HG03108 (cell line): ENCODE data around the gene SGPP1.
"Not testable (repeated sequence)": the region's sequence is repeated elsewhere in the genome, so short reads cannot be mapped to it uniquely, and the experiment has no call there.

ENCODE experiments used
- ATAC-seq: cut with Tn5 transposase; IDR thresholded peaks from one replicate; pipeline ENCODE4 v1.9.1; 2021; ENCODE audit warnings: moderate library complexity; ENCODE audit not compliant: unreplicated experiment

The SGPP1 gene

DNA sequence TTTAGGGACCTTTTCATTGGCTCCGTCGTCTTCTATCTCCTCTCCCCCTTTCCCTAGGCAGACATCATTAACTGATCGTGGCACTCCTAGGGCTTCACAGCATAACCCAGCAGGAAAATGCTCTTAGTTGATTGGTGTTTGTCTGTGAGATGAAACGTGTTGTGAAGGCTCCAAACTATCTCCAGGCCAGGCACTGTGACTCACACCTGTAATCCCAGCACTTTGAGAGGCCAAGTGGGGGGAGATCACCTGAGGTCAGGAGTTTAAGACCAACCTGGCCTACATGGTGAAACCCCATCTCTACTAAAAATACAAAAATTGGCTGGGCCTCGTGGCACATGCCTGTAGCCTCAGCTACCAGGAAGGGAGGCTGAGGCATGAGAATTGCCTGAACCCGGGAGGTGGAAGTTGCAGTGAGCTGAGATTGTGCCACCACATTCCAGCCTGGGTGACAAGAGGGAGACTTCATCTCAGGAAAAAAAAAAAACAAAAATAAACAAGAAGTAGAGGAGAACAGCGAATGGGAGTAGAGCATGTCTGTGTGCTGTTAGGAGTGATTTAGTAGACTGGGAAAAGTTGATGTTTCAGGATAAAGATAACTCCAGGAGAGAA is 53.9 kb downstream of the SGPP1 start:
- no peak for ATAC-seq

DNA sequence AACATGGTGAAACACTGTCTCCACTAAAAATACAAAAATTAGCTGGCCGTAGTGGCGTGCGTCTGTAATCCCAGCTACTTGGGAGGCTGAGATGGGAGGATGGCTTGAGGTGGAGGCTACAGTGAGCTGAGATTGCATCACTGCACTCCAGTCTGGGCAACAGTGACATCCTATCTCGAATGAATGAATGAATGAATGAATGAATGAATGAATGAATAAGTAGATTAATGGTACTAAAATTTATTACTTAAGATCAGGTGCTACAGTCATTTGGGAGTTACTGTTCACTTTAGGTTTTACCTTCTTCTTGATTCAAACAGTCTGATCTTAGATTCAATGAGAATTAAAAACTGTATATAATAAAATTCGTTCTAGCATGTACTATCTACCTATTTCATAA is 54.6 kb downstream of the SGPP1 start:
- no peak for ATAC-seq

DNA sequence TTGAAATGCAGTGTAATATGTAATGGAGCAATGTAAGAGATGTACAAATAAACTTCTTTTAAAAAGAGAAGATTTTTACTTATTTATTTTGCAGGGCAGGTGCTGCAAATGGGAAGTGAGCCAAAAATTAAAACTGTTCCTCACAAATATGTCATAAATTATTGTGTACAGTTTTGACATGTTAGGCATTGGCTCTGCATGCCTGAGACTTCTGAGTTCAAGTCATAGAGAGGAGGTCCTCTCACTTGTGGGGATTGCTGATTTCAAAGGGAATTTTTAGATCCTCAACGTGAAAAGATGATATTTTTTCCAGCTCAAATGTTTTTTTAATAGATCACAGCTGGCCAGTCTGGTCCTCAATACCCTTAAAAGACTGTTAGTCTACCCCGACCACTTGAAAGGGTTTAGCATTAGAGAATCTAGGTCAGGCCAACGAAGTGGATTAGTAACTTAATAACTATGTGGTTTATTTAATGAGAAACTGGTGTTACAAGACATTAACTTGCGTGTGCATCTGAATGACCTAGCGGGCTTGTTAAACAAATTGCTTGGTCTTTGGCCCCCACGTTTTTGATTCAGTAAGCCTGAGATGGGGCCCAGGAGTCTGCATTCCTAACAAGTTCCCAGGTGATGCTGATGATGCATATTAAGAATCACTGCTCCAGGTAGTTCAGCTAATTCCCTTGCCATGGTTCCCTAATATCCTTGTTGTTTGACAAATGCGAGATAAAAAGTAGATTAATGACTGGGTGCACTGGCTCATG is 55.3 kb downstream of the SGPP1 start:
- peak; percentile 78 for ATAC-seq

DNA sequence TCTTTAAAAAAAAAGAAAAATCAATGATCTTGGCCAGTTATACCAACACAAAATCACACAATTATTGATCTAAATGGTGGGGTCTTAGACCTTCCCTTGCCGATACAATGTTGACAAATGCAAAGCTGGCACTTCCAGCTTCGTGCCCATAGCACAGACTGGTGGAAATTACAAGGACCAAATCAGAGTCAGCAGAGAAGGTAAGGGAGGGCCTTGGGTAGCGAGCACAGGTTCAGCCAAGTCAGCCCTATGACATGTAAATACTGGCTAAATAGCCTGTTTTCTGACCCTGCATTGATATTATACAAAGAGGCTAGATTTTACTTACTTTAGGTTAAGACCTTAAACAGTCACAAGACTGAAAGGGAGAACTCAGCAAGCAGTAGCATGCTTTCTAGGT is 55.9 kb downstream of the SGPP1 start:
- no peak for ATAC-seq

DNA sequence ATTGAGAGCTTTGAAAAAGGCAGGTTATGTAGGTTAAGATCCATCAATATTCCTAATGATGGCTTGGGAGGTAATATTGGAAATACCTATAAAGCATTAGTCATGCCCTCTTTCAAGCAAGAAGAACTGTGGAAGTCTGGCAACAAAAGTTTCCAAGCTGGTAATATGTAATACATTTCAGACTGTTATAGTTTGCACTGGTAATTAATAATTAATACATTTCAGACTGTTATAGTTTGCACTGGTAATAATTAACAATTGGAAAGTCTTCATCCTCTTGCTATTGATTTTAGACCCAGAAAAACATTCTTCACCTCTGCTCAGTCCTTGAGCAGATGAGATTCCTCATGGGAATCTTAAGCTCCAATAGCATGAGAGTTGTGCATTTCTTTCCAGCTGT is 57.2 kb downstream of the SGPP1 start:
- ATAC-seq = no peak

DNA sequence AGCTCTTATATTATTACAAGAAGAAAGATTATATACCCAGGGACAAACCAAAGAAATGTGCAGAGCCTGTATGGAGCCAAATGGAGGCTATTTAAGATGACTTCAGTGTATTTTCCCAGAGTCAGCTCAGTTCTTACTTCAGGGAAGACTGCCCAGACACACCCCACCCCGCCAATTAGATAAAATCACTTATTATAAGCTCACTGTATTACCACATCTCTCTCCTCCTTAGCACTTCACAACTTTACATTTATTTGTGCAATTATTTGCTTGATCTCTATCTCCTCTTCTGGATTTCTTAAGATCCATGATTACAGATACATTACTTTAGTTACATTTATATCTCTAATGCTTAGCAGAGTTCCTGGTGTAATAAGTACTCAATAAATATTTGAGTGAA is 61.5 kb downstream of the SGPP1 start:
- no peak for ATAC-seq

DNA sequence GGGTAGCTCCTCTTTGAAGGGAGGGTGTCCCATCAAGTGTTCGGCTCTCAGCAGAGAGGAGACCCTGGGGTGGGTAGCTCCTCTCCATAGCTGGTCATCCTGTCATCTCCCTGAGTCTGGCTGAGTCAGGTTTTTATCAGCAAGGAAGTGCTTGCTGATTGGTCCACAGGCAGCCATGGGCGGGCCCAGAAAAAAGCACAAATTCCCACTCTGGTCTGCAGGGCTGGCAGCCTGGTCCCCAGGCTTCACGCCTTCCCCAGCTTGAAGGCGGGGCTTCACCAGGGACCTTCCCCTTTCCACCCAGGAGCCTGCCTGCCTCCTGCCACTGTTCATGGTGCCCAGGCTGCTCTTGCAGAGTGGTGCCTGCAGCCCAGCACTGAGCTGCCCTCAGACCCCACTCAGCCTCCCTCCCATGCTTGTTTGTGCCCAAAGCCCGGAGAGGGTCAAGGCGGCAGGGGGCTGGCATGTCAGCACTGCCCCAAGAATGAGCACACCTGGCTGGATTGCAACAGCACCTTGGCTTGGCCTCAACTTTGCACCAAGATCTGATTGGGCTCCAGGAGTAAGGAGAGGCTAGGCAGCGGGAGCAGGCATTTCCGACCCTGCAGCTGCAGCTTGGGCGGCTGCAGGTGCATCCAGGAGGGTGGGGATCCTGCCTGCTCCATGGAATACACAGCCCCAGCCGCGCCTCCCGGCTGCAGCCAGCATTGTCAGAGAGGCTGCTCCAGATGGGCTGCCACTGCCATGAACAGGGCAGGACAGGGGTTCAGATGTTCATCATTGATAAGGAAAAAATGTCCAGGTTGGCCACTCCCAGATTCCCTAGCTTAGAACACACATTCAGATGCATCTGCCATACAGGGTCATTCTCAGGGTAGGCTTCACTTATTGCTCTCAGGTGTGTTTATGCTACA is 64.2 kb downstream of the SGPP1 start:
- ATAC-seq = no peak

DNA sequence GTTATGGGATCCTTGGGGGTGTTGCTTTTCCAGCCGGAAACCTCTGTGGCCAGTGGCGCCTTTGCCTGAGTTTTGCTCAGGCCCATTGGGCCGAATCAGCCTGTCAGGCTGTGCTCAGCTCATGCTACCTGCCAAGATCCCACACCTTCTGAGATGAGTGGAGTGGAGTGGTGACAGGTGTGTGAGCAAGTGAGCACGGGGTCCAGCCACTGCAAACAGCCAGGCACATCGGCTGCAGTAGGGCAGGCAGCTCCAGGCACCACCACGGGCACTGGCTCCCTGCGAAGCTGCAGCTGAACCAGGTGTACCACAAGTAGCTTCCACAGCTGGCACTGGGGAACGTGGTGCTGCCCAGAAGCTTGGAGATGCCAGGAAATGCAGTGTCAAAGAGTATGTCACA is 65.1 kb downstream of the SGPP1 start:
- no peak for ATAC-seq

DNA sequence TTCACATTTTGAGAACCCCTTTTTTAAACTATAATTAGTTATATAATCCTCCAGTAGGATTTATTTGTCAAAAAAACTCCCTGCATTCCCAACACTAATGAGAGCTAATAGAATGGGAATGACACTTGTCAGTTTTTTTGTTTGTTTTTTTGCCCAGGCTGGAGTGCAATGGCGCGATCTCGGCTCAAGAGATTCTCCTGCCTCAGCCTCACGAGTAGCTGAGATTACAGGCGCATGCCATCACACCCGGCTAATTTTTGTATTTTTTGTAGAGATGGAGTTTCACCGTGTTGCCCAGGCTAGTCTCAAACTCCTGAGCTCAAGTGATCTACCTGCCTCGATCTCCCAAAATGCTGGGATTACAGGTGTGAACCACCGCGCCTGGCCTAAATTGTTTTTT is 66.0 kb downstream of the SGPP1 start:
- not testable (repeated sequence) for ATAC-seq

DNA sequence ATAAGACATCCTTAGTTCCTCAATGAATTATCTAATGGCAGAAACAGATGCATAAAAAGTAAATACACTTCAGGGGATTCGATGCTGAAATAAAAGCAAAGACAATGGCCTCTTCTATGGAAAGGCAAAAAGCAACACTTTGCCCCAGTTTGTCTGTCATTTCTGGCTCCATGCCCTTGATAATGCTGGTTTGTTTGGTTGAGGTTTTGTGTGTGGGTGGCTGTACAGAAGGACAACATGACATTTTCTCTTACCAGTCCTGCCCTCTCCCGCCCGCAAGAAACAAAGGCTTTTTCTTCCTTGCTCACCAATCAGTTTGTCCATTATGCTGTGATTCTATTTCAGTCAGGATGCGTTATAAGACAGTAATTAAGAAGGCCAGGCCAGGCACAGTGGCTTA is 68.1 kb downstream of the SGPP1 start:
- ATAC-seq = no peak

DNA sequence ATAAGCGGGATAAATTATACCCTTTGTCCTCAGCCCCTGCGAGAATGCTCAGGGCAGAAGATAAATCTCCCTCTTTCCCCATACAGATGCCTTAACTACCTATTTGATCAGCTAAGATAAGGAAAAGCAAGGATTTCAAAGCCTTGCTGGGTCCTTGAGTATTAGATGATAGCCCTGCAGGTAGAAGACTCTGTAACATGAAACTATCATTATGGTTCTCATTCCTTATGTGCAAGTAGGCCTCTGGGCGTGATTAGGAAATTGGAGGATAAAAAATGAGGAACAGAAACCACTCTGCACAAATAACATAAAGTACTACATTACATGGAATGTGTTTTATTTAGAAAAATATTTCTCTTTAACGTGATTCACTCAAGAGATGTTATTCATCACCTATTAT is 71.7 kb downstream of the SGPP1 start:
- ATAC-seq = no peak

DNA sequence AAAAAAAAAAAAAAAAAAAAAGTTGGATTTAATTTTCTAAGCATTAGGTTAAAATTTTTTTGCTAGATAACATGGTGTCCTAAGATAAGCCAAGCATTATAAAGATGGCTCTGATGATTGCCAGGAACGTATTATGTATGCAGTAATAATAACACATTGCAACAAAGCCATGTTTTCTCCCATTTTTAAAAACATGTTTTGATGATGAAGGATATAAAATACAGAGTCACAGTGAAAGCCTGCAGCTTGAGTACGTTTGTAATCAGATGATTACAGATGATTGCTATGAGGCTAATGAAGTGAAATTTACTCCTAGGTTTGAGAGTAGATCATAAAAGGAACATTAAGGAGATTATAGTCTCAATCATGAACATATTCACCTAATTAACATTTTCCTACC is 72.9 kb downstream of the SGPP1 start:
- ATAC-seq = no peak

DNA sequence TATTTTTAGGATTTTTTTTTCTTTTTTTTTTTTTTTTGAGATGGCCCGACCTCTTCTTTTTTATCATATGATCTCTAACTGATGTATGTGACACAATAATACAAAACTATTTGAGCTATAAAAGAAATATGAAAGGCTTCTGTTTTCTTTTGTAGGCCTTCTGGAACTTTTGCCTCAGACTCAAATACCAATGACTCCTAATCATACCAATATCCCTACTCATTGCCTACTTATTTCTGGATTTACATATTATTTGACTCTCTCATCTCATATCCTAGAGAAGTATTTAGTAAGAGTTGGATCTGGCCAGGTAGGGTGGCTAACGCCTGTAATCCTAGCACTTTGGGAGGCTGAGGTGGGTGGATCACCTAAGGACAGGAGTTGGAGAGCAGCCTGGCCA is 73.5 kb downstream of the SGPP1 start:
- no peak for ATAC-seq

DNA sequence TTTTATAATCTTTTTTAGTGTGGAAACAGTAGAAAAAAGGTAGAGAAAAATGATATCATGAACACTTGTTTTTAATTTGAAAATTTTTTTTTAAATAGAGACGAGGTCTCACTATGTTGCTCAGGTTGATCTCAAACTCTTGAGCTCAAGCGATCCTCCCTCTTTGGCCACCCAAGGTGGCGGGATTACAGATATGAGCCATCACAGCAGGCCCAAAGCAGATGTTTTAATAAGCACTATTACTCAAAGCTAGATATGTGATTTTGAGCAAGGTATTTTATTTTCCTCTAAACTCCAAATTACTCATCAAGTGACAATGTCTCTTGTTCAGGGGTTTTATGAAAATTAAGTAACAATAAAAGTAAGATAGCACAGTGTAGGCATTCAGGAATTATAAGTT is 75.5 kb downstream of the SGPP1 start:
- no peak for ATAC-seq

DNA sequence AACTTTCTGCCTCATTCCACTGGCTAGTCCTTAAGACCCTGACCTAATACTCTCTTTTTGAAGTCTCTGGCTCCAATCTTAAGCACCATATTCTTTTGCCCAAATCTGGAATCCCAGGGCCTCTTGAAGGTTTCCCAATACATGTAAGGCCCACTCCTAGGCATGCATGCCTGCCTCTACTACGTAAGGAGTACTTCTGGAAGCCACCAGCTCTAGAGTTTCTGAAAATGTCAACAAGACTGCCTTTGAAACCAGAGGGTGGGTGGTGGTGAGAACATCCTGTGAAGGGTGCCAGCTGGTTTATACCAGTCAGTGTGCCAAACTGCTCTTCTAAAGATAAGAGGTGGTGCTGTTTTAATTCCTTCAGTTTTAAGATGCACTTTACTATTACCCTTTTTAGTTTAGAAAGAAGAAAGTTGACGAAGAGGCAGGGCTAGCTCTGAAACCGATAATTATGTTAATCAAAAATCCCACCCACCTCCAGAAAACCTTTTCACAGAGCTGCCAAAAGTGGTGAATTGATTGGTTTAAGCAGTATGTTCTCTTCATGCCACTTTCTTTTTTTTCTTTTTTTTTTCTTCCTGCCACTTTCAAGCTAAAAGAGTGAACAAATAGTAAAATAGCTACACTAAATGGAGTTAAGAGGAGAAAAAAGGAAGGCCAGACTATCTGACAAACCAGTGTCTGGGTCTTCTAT is 77.5 kb downstream of the SGPP1 start:
- ATAC-seq = peak; percentile 70

DNA sequence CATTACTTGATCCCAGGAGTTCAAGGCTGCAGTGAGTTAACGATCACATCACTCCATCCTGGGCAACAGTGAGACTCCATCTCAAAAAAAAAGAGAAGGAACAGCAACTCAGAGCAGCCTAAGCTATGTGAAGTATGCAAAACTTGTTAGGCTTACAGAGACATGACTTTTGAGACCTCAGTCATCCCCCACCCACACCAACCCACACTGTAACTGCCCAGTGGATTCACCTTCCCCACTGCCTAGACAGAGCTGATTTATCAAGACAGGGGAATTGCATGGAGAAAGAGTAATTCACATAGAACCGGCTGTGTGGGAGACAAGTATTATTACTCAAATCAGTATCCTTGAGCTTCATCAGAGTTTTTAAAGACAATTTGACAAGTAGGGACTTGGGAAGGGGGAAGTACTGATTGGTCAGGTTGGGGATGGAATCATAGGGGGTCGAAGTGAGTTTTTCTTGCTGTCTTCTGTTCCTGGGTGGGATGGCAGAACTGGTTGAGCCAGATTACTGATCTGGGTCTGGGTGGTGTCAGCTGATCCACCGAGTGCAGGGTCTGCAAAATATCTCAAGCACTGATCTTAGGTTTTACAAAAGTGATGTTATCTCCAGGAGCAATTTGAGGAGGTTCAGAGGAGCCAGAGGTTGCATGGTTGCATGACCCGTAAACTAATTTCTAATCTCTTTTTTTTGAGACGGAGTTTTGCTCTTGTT is 80.0 kb downstream of the SGPP1 start:
- no peak for ATAC-seq

DNA sequence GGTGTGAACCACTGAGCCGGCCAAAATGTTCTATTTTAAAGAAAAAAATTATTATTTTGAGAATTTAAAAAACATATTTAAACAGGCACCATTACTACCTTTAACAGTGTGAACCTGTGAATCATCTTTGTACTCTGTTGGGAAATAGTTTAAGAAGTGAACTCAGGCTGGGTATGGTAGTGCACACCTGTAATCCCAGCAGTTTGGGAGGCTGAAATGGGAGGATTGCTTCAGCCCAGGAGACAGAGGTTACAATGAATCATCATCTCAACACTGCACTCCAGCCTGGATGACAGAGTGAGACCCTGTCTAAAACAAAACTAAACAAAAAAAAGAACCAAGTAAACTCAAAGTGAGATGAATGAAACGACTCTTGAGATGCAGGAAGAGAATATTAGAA is 83.1 kb downstream of the SGPP1 start:
- no peak for ATAC-seq

DNA sequence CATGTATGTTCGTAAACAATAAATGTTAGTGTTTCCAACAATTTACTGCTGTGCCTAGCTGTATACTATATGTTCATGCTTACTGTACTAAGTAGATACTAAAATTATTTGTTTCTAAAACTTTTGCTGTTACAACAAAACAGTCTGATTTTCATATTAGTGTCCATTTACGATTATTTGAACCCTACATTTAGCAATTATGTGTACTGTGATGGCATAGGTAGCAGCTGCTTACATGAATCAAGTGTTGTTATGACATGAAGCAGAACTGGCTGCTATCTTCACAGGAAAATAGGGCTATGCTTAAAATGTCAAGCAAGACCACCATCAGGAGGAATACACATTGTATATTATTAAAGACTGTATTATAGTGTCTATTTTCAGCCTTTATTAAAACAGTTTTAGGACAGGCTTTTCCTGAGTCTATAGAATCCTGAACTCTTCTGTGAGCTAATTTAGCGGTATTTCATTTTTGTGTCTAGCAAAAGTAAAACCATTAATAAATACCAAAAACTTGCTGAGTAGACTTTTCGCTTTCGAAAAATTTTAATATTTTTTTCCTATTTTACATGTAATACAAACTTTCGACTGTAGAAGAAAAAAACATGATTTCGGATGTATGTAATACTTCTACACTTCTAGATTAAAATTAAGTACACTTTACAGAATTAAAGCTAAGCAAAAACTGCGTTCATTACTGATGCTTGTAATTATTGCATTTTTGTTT is 85.0 kb downstream of the SGPP1 start:
- no peak for ATAC-seq

DNA sequence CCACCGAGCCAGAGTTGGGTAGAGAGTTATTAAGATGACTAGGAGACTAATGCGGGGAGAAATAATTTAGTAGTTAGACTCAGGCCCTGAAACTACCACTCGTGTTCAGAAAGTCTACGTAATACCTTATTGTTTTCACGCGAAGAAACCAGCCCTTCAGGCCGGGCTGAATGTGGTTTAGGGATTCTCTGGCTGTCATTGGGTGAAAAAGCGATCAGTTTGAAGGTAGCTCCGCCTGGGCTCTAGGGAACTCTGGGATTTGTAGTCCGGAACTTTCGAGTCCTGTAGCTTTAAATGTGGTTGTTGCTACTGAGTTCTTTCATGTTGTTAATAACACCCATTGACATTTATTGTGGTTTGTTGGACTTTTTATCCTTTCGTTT is 85.6 kb downstream of the SGPP1 start:
- peak; percentile 48 for ATAC-seq
